ENCODE measurements around the gene CD2AP.
A peak's percentile ranks its signal among the peaks of the same experiment; 100 is the strongest.

The CD2AP gene

GRCh38 chr6:47457370-47457769, 20.2 kb upstream of the CD2AP start:
- TF ChIP-seq REST (IDR thresholded peaks at IDR 0.05; ENCODE audit: insufficient read depth in 1 of 2, low read depth in 2 of 2, low read length in 2 of 2) = no peak
- TF ChIP-seq SIN3A (IDR thresholded peaks at IDR 0.05; ENCODE audit: borderline replicate concordance, insufficient read depth, low read length) = no peak
- no peak for TF ChIP-seq POLR2AphosphoS5 (IDR thresholded peaks at IDR 0.05; ENCODE audit: low read depth, low read length)

- no peak for TF ChIP-seq TAF1 (IDR thresholded peaks at IDR 0.05; ENCODE audit: borderline replicate concordance, insufficient read depth, low read length)
- TF ChIP-seq POLR2AphosphoS5 (IDR thresholded peaks at IDR 0.05; ENCODE audit: low read depth, low read length) = no peak
- TF ChIP-seq SIN3A (IDR thresholded peaks at IDR 0.05; ENCODE audit: borderline replicate concordance, insufficient read depth, low read length) = no peak
- TF ChIP-seq REST (IDR thresholded peaks at IDR 0.05; ENCODE audit: insufficient read depth in 1 of 2, low read depth in 2 of 2, low read length in 2 of 2) = no peak
- no peak for TF ChIP-seq FOXP2 (optimal IDR thresholded peaks at IDR 0.05; ENCODE audit: borderline replicate concordance, extremely low read depth, extremely low read length, insufficient read depth)
Observed at GRCh38 chr6:47464052-47464451, 13.5 kb upstream of the CD2AP start.

GRCh38 chr6:47465117-47465516, 12.5 kb upstream of the CD2AP start:
- TF ChIP-seq FOXP2 (optimal IDR thresholded peaks at IDR 0.05; ENCODE audit: borderline replicate concordance, extremely low read depth, extremely low read length, insufficient read depth) (no peak), REST (IDR thresholded peaks at IDR 0.05; ENCODE audit: insufficient read depth in 1 of 2, low read depth in 2 of 2, low read length in 2 of 2) (no peak), POLR2AphosphoS5 (IDR thresholded peaks at IDR 0.05; ENCODE audit: low read depth, low read length) (no peak), SIN3A (IDR thresholded peaks at IDR 0.05; ENCODE audit: borderline replicate concordance, insufficient read depth, low read length) (no peak), TAF1 (IDR thresholded peaks at IDR 0.05; ENCODE audit: borderline replicate concordance, insufficient read depth, low read length) (no peak)

GRCh38 chr6:47471911-47472310, 5.7 kb upstream of the CD2AP start:
- no peak for TF ChIP-seq TAF1 (IDR thresholded peaks at IDR 0.05; ENCODE audit: borderline replicate concordance, insufficient read depth, low read length)
- TF ChIP-seq POLR2AphosphoS5 (IDR thresholded peaks at IDR 0.05; ENCODE audit: low read depth, low read length) = peak; percentile 19; the same call in 1 of the 2 replicates
- no peak for TF ChIP-seq SIN3A (IDR thresholded peaks at IDR 0.05; ENCODE audit: borderline replicate concordance, insufficient read depth, low read length)
- no peak for TF ChIP-seq FOXP2 (optimal IDR thresholded peaks at IDR 0.05; ENCODE audit: borderline replicate concordance, extremely low read depth, extremely low read length, insufficient read depth)

- TF ChIP-seq POLR2AphosphoS5 (IDR thresholded peaks at IDR 0.05; ENCODE audit: low read depth, low read length) = no peak
- no peak for TF ChIP-seq REST (IDR thresholded peaks at IDR 0.05; ENCODE audit: insufficient read depth in 1 of 2, low read depth in 2 of 2, low read length in 2 of 2)
- TF ChIP-seq SIN3A (IDR thresholded peaks at IDR 0.05; ENCODE audit: borderline replicate concordance, insufficient read depth, low read length) = no peak
- TF ChIP-seq FOXP2 (optimal IDR thresholded peaks at IDR 0.05; ENCODE audit: borderline replicate concordance, extremely low read depth, extremely low read length, insufficient read depth) = no peak
Observed at GRCh38 chr6:47473791-47474346, 3.7 kb upstream of the CD2AP start.

Data from PFSK-1 (cell line).